Activated T-cell treated with anti-CD3 and anti-CD28 coated beads, Interleukin-2, amount 50 U/mL, for 1 hour (primary cell): ENCODE results near the gene ZNF785.
"Not testable (repeated sequence)": the region's sequence is repeated elsewhere in the genome, so short reads cannot be mapped to it uniquely, and the experiment has no call there.

Experiments used
- DNase-seq: peaks from one replicate; pipeline ENCODE4 v3.0.0-alpha.2; 2020

ZNF785 gene

GRCh38 chr16:30561089-30561816 lies 24.2 kb downstream of the ZNF785 start:
- peak; percentile 38 for DNase-seq

DNA sequence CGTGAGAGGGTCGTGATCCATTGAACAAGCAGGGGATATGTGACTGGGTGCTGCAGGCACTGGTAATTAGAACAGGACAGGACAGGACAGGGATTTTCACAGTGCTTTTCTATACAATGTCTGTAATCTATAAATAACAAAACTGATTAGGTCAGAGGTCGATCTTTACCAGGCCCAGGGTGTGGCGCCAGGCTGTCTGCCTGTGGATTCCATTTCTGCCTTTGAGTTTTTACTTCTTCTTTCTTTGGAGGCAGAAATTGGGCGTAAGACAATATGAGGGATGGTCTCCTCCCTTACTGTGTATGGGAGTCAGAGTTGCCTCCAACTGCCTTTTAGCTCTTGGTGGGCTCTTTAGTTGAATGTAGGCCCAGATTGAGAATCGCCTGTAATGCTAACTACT lies 25.8 kb downstream of the ZNF785 start:
- no peak for DNase-seq

- no peak for DNase-seq
These were observed 26.6 kb downstream of the ZNF785 start for GRCh38 chr16:30558789-30559377.

DNA sequence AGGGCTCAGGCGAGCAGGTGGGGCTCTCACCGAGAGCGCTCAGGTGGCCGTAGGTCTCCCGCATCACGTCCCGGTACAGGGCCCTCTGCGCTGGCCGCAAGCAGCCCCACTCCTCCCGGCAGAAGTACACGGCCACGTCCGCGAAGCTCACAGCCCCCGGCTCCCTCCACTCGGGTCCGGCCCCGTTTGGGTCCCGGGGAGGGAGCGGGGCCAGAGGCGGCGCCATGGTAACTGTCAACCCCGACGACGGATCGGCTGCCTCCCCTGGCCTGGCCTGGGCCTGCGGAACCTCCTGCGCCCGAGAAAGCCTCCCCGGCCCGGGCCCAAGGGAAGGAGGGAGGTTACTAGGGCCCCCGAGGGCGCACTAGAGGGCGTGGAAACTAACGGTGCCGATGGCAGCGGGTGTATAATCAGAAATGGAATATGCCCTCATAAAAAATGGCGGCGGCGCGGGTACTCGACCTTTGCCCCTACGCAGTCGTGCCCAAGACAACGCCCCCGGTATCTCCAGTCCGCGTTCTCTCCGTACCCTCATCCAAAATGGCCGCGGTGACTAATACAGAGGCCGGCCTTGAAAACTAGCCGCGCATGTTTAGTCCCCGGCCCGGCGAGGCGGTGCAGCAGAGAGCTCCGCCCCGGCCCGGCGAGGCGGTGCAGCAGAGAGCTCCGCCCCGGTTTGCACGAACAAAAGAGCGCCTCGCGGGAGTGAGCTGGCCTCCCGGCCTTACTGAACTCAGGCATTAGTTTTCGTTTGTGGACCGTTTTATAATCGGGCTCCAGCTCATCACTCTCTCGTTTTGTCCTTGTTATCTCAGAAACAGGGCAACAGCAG lies 27.3 kb downstream of the ZNF785 start, which contains the start of gene ZNF764:
ZNF764 (minus strand) TSS at position 418 of the 832 bp plus-strand sequence; CDS start at position 226, 192 bp downstream.
- peak; percentile 95 for DNase-seq

GRCh38 chr16:30557707-30557956 lies 27.9 kb downstream of the ZNF785 start:
- no peak for DNase-seq

DNA sequence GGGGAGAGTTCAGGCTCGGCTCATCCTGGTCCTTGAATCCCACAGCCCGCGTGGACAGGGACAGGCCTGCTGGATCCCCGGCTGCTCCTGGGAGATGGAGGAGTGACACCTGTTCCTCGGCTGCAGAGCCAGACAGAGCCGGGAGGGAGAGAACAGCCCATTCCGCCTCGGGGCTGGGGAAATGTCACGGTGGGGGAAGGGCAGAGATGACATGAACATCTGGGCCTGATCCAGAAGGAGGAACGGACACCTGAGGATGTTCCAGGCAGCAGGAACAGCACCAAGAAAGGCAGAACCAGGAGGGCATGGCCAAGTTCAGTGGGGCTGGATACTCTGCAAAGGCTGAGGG lies 29.4 kb downstream of the ZNF785 start:
- DNase-seq, result no peak

GRCh38 chr16:30555315-30556124 lies 30.0 kb downstream of the ZNF785 start:
- no peak for DNase-seq

- DNase-seq, result no peak
These were observed 30.8 kb downstream of the ZNF785 start for GRCh38 chr16:30554557-30555314.

DNA sequence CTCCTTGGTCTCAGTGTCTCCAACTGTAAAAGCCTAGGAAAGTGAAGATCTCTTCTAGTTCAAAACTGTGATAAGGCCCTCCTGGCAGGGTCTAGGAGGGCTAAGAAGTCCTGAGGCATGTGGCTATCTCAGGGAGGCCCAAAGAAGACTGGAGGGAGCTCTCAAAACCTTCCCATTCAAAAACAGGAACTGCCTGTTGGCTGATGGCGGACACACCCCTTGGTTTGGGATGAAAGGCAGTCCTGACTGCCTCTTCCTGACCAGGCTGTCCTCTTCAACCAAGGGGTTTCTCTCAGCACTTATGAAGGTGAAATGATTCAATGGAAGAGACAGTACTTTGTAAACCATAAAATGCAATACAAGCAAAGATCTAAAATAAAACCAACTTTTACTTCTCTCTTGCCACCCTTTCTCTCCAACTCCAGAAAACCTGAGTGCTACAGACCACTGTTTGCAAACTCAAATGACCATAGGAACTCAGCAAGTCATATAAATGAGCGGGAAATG lies 32.1 kb downstream of the ZNF785 start:
- DNase-seq, result no peak

GRCh38 chr16:30552956-30553355 lies 32.5 kb downstream of the ZNF785 start:
- no peak for DNase-seq

- peak; percentile 64 for DNase-seq
These were observed 33.7 kb downstream of the ZNF785 start for GRCh38 chr16:30551781-30552180.

- DNase-seq, result no peak
These were observed 36.9 kb downstream of the ZNF785 start for GRCh38 chr16:30548416-30549253.

- no peak for DNase-seq
These were observed 39.4 kb downstream of the ZNF785 start for GRCh38 chr16:30546115-30546514.

- no peak for DNase-seq
These were observed 42.4 kb downstream of the ZNF785 start for GRCh38 chr16:30543067-30543466.

GRCh38 chr16:30541502-30542329 lies 43.8 kb downstream of the ZNF785 start:
- no peak for DNase-seq

GRCh38 chr16:30540916-30541464 lies 44.5 kb downstream of the ZNF785 start:
- not testable (repeated sequence) for DNase-seq

DNA sequence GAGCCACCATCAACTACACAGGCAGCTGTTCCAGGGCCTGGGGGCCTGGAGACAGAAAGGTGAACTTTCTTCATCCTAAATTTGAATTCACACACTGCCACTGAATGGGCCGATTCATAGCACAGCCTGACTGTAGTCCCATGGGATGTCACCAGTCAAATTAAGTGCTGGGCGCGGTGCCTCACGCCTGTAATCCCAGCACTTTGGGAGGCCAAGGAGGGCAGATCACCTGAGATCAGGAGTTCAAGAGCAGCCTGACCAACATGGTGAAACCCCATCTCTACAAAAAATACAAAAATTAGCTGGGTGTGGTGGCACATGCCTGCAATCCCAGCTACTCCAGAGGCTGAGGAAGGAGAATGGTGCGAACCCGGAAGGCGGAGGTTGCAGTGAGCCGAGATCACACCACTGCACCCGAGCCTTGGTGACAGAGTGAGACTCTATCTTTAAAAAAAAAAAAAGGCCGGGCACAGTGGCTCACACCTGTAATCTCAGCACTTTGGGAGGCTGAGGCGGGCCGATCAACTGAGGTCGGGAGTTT lies 45.4 kb downstream of the ZNF785 start:
- DNase-seq, result not testable (repeated sequence)

DNA sequence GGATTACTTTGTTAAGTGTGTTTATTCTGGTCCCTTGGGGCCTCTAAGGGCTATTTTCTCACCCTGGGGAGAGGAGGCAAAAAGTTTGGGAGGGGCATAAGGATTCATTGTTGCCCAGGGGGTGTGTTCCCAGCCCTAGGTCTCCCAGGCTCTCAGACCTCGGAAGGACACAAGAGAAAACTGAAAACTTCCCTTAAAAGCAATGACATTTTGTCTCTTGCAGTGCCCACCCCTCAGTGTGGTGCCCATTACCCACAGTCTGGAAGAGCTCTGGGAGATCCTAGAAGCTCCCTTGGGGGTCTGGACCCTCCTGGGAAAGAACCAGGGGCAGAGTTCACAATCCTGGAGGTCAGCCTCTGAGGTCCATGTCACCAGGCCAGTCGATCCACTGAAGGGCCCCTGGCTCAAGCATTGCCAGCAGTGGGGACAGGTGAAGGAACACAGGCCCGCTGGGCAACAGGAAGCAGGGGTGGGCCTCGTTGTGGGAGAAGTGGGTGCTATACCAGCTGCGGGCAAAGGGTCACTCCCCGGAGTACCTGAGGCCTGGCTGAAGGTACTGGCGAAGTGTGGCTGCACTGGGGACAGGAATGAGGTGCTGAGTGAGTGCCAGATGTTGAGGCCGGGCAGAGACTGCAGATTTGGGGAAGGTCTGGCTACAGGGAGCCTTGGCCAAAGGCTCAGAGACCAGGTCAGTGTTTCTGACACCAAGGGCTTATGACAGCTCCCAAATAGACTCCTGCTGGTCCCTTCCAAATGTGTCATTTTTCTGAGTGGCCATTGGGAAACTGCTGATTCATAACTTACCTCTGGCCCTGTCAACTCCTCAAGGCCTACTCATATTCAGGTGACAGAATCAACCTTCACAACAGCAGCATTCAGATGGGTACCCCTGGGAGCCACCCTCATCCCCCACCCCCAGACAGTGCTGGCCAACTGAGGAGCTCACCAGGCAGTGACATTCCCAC lies 46.2 kb downstream of the ZNF785 start:
- DNase-seq, result no peak
